Stimulated activated effector memory CD8-positive, alpha-beta T cell treated with anti-CD3 and anti-CD28 coated beads, Interleukin-12 subunit alpha, Interleukin-12 subunit beta, amount 100 ng/mL, for 72 hours (primary cell): Measurements from ENCODE around the gene SLC1A5.

ENCODE experiments used
- ATAC-seq: fragments of 150-1000 bp; cut with Tn5 transposase; 2 replicates; pipeline ENCODE4 v1.10.0; 2021
- DNase-seq, 2 donors: peaks; one replicate each; pipeline ENCODE4 v3.0.0; 2021 to 2022; ENCODE audit warnings: low spot score in 2 of 2
- H3K27ac Mint-ChIP-seq: one replicate; pipeline ENCODE4 v1.8.0; 2022; ENCODE audit warnings: mild to moderate bottlenecking, mixed read lengths
- H3K36me3 Mint-ChIP-seq: one replicate; pipeline ENCODE4 v1.8.0; 2022; ENCODE audit warnings: mild to moderate bottlenecking, mixed read lengths
- H3K4me1 Mint-ChIP-seq: one replicate; pipeline ENCODE4 v1.8.0; 2022; ENCODE audit warnings: mixed read lengths
- H3K4me3 Mint-ChIP-seq: one replicate; pipeline ENCODE4 v1.8.0; 2022; ENCODE audit warnings: mild to moderate bottlenecking, mixed read lengths
- H3K9me3 Mint-ChIP-seq: one replicate; pipeline ENCODE4 v1.8.0; 2022; ENCODE audit warnings: mixed read lengths

SLC1A5 gene

GRCh38 chr19:46730187-46730586, 58.2 kb downstream of the SLC1A5 start:
- peaks cover 33% of the 10 kb centered on the region for H3K4me1 Mint-ChIP-seq
- H3K9me3 Mint-ChIP-seq: no peaks in the 10 kb centered on the region
- H3K4me3 Mint-ChIP-seq: no peak overlapping the region
- ATAC-seq (no peak), DNase-seq (no peak)
- no peak overlapping the region for H3K27ac Mint-ChIP-seq
- H3K36me3 Mint-ChIP-seq: peaks cover 85% of the 10 kb centered on the region

- Mint-ChIP-seq H3K27ac (no peak overlapping the region), H3K4me3 (no peak overlapping the region), H3K4me1 (peaks cover 33% of the 10 kb centered on the region), H3K9me3 (no peaks in the 10 kb centered on the region), H3K36me3 (peaks cover 85% of the 10 kb centered on the region)
- no peak for DNase-seq
- no peak for ATAC-seq
Measured at GRCh38 chr19:46729696-46730095, 58.7 kb downstream of the SLC1A5 start.

GRCh38 chr19:46728693-46729339, 59.6 kb downstream of the SLC1A5 start:
- Mint-ChIP-seq H3K4me1 (peaks cover 33% of the 10 kb centered on the region), H3K36me3 (peaks cover 85% of the 10 kb centered on the region), H3K27ac (peak overlapping the region; percentile 76), H3K4me3 (no peak overlapping the region), H3K9me3 (no peaks in the 10 kb centered on the region)
- peak; percentile 88 for ATAC-seq
- peak; percentile 78 to 85 for DNase-seq

GRCh38 chr19:46728208-46728607, 60.2 kb downstream of the SLC1A5 start:
- H3K9me3 Mint-ChIP-seq: no peaks in the 10 kb centered on the region
- peaks cover 39% of the 10 kb centered on the region for H3K4me1 Mint-ChIP-seq
- peak overlapping the region; percentile 76 for H3K27ac Mint-ChIP-seq
- peaks cover 85% of the 10 kb centered on the region for H3K36me3 Mint-ChIP-seq
- DNase-seq (no peak), ATAC-seq (no peak)
- H3K4me3 Mint-ChIP-seq: no peak overlapping the region

GRCh38 chr19:46727757-46728156, 60.6 kb downstream of the SLC1A5 start:
- Mint-ChIP-seq H3K36me3 (peaks cover 84% of the 10 kb centered on the region), H3K4me3 (no peak overlapping the region), H3K9me3 (no peaks in the 10 kb centered on the region), H3K27ac (no peak overlapping the region), H3K4me1 (peaks cover 41% of the 10 kb centered on the region)
- DNase-seq (no peak), ATAC-seq (no peak)

GRCh38 chr19:46726971-46727501, 61.4 kb downstream of the SLC1A5 start:
- DNase-seq (no peak), ATAC-seq (no peak)
- H3K36me3 Mint-ChIP-seq: peaks cover 84% of the 10 kb centered on the region
- H3K4me3 Mint-ChIP-seq: no peak overlapping the region
- H3K9me3 Mint-ChIP-seq: no peaks in the 10 kb centered on the region
- no peak overlapping the region for H3K27ac Mint-ChIP-seq
- H3K4me1 Mint-ChIP-seq: peaks cover 41% of the 10 kb centered on the region

GRCh38 chr19:46726551-46726950, 61.8 kb downstream of the SLC1A5 start:
- H3K9me3 Mint-ChIP-seq: no peaks in the 10 kb centered on the region
- H3K27ac Mint-ChIP-seq: no peak overlapping the region
- no peak for ATAC-seq
- peaks cover 84% of the 10 kb centered on the region for H3K36me3 Mint-ChIP-seq
- DNase-seq: no peak
- H3K4me3 Mint-ChIP-seq: no peak overlapping the region
- peaks cover 40% of the 10 kb centered on the region for H3K4me1 Mint-ChIP-seq

- Mint-ChIP-seq H3K27ac (no peak overlapping the region), H3K36me3 (peaks cover 84% of the 10 kb centered on the region), H3K9me3 (no peaks in the 10 kb centered on the region), H3K4me1 (peaks cover 40% of the 10 kb centered on the region), H3K4me3 (no peak overlapping the region)
- ATAC-seq (no peak), DNase-seq (no peak)
Measured at GRCh38 chr19:46725859-46726393, 62.5 kb downstream of the SLC1A5 start.

- no peak overlapping the region for H3K27ac Mint-ChIP-seq
- H3K4me1 Mint-ChIP-seq: peaks cover 40% of the 10 kb centered on the region
- H3K36me3 Mint-ChIP-seq: peaks cover 81% of the 10 kb centered on the region
- H3K4me3 Mint-ChIP-seq: no peak overlapping the region
- no peak for DNase-seq
- ATAC-seq: no peak
- H3K9me3 Mint-ChIP-seq: no peaks in the 10 kb centered on the region
Measured at GRCh38 chr19:46725036-46725820, 63.2 kb downstream of the SLC1A5 start.
